CD4-positive, alpha-beta T cell treated with Interleukin-12 subunit alpha and Interleukin-12 subunit beta, for 1 hour (primary cell): Measurements from ENCODE around the gene PSG4.
A peak's percentile ranks its signal among the peaks of the same experiment; 100 is the strongest.
"Not testable (repeated sequence)": the region's sequence is repeated elsewhere in the genome, so short reads cannot be mapped to it uniquely, and the experiment has no call there.

Experiments used
- DNase-seq: peaks from one replicate; pipeline ENCODE4 v3.0.0-alpha.2; 2020

The PSG4 gene

DNA sequence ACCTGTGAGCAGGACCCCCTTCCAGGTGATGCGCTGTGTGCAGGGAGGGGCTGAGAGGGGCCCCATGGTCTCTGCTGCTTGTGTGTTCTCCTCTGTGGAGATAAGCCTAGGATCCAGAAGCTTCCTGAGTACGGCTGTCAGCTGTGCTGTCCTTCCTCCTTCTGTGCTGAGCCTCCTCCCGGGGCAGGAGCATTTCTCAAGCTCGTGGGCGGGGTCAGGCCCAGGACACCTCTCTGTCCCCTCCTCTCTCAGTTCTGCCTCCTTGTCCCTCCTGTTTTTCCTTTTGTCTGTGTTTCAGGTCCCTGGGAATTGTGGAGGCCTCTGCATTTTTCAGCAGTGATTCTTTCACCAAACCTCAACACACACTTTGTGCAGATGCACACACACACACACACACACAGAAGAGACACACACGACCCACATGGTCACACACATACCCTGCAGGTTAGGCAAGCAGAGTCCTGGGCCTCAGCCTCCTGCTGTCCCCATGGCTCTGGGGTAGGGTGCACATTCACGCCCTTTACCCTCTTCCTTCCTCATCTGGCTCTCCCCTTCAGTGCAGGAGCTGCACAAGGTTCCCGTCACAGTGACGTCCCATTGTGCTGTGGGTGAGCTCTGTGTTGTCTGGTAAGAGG, at the start of gene PSG4:
Gene PSG4, minus strand, starts transcription at position 168 of the 635 bp plus-strand sequence. Its CDS starts 102 bp downstream, at position 66.
- DNase-seq, result not testable (repeated sequence)

DNA sequence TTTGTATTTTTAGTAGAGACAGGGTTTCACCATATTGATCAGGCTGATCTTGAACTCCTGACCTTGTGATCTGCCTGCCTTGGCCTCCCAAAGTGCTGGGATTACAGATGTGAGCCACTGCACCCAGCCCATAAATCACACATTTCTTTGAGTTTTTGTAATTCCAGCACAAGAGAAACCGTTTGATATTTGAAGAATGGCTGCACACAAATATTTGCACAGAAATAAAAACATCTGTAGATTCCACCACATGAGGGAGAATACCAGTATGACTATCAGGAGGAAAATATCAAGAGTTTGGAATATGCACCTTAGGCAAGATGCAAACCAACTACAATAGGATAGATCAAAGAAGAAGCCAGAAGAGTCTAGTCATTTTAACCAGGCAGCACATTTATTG, 46.0 kb upstream of the PSG4 start:
- not testable (repeated sequence) for DNase-seq

DNA sequence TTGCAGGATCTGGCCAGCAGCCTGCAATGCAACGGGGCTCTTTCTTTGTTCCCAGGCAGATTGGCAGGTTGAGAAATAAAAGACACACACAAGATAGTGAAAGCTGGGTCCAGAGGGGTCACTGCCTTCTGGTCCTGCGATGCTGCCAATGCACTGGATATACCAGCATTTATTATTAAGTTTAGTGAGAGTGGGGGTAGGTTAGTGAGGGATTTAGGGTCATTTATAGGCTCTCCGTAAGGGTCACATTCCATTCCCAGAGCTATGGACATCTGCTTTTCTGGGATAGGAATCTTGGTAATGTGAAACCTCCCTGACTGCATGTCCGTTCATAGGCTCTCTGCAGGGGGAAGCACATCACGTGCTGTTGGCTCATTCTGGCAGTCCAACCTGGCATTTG, 44.9 kb upstream of the PSG4 start:
- not testable (repeated sequence) for DNase-seq

DNA sequence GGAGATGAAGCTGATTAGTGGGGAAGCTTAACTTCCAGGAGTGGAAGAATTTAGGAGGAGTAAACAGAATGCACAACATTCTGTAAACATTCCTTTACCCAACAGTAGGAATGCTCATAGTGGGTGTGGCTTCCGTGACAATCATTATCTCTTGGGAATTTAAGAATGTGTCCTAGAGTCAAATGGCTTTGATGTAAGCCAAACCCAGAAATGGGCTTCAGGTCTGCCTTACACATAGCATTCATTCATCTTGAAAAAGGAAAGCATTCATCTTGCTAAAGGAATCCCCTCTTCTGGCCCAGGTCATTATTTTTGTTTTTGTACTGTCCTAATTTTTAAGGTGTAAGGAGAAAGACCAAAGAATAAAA, 43.2 kb upstream of the PSG4 start:
- DNase-seq, result not testable (repeated sequence)

DNA sequence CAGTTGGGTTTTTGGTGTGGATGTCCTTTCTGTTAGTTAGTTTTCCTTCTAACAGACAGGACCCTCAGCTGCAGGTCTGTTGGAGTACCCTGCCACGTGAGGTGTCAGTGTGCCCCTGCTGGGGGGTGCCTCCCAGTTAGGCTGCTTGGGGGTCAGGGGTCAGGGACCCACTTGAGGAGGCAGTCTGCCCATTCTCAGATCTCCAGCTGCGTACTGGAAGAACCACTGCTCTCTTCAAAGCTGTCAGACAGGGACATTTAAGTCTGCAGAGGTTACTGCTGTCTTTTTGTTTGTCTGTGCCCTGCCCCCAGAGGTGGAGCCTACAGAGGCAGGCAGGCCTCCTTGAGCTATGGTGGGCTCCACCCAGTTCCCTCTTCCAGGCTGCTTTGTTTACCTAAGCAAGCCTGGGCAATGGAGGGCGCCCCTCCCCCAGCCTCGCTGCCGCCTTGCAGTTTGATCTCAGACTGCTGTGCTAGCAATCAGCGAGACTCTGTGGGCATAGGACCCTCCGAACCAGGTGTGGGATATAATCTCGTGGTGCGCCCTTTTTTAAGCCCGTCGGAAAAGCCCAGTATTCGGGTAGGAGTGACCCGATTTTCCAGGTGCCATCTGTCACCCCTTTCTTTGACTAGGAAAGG, 41.9 kb upstream of the PSG4 start:
- DNase-seq, result not testable (repeated sequence)

DNA sequence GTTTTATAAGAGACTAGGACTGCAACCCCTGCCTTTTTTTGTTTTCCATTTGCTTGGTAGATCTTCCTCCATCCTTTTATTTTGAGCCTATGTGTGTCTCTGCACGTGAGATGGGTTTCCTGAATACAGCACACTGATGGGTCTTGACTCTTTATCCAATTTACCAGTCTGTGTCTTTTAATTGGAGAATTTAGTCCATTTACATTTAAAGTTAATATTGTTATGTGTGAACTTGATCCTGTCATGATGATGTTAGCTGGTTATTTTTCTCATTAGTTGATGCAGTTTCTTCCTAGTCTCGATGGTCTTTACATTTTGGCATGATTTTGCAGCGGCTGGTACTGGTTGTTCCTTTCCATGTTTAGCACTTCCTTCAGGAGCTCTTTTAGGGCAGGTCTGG, 40.4 kb upstream of the PSG4 start:
- DNase-seq, result not testable (repeated sequence)

DNA sequence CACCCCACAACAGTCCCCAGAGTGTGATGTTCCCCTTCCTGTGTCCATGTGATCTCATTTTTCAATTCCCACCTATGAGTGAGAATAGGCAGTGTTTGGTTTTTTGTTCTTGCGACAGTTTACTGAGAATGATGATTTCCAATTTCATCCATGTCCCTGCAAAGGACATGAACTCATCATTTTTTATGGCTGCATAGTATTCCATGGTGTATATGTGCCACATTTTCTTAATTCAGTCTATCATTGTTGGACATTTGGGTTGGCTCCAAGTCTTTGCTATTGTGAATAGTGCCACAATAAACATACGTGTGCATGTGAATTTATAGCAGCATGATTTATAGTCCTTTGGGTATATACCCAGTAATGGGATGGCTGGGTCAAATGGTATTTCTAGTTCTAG, 36.8 kb upstream of the PSG4 start:
- not testable (repeated sequence) for DNase-seq

DNA sequence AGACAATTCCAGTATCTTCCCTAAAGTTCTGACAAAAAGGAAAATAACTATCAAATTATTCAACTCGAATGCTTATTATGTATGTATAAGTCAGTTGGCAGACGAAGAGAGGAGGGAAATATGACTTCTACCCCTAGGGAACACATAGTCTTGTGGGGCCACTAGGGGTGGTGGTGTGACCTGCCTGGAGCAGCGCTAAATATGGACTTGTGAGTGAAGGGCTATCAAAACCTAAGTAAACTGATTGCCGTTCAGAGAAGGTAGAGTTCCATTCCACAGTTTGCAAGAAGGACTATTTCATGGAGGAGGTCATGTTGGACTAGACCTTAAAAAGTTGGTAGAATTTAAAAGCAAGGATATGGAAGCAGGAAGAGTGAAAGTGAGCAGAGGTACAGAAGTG, 32.8 kb upstream of the PSG4 start:
- not testable (repeated sequence) for DNase-seq

DNA sequence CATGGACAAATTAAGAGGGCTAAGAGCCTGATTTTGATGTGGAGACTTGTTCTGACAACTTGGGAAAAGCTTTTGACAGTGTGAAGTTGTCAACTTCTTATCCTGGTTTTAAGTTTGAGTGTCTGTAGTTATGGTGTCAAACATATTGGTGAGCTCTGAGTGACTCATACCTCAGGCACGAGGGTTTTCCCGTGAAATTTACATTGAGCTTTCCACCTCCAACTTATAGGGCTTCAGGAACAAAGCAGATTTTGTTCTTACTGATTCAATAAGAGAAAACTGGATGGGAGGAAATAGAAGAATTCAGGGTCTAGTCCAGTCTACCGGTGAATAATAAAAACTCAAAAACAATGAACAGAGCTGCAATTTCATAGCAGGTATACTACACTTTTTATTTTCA, 30.2 kb upstream of the PSG4 start:
- not testable (repeated sequence) for DNase-seq

DNA sequence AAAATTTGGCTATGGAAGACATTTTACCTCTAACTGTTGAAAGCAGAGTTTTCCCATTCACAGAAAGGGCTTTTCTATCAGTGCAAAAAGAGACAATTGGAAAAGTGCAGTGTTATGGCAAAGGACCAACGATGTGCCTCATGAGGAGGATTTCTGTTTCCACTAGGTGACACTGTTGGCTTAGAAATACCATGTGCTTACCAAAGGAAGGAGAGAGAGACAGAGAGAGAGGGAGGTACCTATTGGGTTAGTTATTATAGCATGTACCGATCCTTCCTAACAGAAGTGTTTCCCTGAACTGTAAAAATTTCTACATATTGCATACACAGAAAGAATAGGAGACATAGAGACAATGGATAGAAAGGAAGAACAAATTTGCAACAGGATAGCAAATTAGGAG, 23.9 kb upstream of the PSG4 start:
- DNase-seq, result no peak

DNA sequence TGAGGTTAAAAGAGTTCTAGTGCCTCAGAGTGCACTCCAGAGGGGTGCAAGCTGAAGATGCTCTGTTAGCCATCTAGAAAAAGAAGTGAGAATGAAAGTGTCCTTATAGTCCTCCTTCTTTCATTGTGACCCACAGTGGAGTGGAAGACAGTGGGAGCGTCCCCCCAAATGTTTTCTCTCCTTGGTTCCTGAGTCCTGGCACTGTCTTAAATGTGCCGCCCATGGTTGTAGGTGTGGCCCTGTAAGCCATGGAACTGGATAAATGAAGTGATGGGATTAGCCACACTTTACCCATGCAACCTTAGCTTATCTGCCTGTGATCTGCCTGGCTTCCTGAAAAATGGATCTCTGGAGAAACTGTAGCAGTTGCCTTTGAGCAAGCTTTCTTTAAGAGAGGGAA, 23.3 kb upstream of the PSG4 start:
- peak; percentile 4 for DNase-seq

DNA sequence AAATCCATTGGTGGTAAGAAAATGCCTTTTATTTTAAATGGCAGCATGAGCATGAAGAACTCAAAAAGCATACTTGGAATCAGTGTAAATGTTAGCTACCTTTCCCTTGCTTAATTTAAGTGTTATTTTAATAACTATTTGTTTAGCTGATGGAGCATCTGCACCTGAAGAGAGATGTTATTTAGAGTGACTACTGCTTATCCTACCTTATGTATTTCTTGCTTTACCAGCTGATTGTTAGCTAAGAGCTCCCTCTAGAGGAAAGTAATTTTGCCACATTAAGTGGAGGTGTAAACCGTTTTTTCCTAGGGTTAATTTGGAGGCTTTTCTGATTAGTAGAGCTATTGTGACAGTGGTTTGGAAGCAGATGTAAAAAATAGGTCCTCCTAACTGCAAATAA, 21.5 kb upstream of the PSG4 start:
- DNase-seq, result not testable (repeated sequence)

DNA sequence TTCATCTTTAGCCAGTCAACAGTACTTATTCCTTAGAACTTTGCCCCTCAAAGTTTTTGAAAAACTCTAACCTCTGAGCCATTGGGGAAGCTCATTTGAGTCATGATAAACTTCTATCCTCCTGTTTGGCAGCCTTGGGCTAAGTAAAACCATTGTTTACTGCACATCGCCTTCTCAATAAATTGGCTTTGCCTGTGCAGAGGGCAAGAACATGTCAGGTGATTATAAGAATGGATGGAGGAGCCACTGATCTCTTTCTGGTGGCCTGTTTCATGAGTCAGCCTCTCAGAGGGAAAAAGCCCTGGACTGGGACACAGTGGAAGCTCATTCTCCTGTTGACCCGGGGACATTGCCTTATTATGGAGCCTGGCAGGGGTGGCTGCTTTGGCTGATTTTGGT, 19.4 kb upstream of the PSG4 start:
- no peak for DNase-seq

DNA sequence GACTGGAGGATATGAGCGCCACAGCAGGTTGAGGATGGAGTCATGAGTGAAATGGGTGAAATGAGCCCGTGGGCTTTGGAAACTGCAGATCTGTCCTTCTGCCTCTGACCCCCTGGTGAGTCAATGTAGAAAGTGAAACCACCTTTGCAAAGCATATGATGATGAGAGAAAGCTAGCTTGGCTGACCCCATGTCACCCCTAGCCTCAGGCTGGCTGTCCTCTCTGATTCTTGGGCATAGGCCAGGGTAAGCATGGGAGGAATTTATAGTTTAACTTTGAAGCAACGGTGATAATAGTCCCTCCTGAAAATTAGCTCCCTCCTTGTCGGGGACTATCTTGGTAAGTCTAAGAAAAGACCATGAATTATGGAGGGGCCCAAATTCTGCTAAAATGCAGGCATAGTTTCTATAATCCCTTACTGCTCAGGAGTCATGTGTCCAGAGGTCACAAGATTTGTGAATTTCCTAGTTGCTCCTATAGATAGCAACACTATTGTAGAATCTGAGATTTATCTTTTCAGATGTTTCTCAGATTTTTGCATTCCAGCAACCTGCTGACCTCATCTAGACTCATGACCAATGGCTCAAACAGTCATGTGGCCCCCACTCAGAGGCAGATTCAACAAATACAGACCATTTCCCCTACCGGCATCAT, 18.9 kb upstream of the PSG4 start:
- DNase-seq, result not testable (repeated sequence)

DNA sequence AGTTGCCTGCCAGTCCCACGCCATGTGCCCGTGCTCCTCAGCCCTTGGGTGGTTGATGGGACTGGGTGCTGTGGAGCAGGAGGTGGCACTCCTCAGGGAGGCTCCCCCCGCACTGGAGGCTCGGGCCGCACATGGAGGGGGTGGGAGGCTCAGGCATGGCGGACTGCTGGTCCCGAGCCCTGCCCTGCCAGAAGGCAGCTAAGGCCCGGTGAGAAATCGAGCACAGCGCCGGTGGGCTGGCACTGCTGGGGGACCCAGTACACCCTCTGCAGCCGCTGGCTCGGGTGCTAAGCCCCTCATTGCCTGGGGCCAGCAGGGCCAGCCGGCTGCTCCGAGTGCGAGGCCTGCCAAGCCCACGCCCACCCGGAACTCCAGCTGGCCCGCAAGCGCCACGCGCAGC, 16.5 kb upstream of the PSG4 start:
- DNase-seq, result not testable (repeated sequence)

DNA sequence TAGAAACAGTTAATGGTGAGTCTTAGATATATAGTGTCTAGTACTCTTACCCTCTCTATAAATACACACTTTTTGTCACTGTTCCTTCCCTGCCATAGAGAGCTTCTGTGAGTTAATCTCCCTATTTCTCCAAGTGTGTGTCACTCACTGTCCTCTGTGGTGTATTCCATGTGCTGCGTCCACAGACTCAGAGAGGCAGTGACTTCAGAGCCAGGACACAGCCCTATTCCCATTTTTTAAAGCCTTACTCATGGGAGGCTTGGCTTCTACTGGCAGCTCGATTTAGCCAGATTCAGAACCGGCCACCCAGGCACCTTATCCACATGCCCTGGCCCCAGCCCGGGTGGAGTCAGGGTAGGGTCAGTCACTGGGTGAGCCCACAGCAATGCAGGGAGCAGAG, 13.7 kb upstream of the PSG4 start:
- not testable (repeated sequence) for DNase-seq

DNA sequence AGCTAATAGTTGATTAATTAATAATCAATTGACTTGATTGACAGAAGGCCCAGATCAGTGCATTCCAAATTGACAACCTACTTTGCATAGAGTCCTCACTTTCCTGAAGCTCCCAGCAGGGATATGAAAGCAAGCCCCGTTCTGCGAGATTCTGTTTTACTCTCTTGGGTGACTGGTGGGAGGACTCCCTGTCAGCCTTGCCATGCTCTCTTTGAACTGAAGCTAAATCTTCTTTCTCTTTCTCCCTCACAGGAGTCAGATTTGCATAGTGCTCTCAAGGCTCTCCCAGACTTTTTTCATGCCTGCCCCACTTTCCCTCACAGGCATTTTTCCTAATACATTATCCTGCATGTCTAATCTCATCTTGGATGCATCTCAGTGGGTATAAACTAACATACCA, 10.4 kb upstream of the PSG4 start:
- DNase-seq, result not testable (repeated sequence)

DNA sequence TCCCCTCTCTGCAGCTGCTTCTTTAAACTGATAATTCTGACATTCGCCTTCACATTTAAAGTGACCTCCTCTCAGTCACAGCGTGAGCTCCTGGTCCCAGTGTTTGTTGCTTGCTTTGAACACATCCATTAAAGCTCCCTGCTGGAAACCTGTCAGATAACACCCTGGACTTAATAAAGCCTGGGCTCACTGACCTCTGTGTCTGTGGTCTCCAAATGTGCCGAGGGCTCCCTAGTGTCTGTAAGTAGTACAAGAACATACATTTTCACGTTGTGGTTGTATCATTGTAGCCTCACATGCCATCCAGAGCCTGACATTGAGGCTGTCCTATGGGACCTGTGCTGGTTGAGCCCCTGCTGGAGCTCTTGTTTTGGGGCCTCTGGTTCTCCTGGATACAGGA, 2.6 kb upstream of the PSG4 start:
- no peak for DNase-seq

DNA sequence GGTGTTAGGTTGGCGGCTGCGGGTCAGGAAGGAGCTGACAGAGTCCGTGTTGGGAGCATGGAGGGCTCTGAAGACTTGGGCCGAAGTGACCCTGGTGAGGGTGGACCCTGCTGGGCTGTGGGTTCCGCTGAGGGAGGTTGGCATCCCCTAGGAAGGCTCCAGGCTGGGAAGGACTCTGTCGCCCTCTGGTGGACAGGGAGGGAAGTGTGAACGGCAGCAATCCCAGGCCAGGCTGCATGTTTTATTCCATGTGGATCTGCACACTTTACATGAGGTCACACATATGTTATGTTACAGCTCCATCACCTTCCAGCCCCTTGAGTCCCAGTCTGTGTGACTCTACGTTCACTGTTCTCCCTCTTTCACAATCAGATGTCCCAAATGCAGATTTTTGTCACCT, 1.7 kb upstream of the PSG4 start:
- DNase-seq, result not testable (repeated sequence)

DNA sequence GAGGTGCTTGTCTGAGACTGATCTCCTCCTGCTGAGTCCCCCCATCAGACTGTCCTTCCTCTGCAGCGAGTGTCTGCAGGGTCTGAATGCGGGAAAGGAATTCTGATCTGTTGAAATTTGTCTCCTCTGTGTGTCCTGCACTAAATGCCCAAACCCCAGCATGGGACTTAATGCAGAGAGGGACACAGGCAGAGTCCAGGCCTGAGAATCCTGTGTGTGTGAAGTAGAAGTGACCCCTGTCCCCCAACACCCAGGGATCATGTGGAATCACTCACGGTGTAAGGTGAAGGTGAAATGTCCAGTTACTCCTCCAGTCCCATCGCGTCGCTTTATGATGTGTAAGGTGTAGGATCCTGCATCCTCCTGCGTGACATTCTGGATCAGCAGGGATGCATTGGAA, 1.8 kb downstream of the PSG4 start:
- DNase-seq, result not testable (repeated sequence)

DNA sequence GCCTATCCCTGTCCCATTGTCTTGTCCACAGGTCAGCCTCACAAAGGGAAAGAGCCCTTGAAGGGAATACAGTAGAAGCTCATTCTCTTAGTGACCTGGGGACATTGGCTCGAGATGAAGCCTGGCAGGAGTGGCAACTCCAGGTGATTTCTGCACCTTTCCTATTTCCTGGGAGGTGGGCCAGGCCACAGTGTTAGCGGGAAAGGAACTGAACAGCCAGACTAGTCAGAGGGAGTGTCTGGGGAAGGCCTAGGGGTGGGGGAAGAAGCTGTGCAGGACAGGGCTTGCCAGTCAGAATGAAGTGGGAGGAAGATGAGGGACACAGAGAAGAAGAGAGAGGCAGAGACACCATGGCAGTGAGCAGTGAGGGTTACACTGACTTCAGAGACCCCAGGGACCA, 3.5 kb downstream of the PSG4 start:
- not testable (repeated sequence) for DNase-seq

DNA sequence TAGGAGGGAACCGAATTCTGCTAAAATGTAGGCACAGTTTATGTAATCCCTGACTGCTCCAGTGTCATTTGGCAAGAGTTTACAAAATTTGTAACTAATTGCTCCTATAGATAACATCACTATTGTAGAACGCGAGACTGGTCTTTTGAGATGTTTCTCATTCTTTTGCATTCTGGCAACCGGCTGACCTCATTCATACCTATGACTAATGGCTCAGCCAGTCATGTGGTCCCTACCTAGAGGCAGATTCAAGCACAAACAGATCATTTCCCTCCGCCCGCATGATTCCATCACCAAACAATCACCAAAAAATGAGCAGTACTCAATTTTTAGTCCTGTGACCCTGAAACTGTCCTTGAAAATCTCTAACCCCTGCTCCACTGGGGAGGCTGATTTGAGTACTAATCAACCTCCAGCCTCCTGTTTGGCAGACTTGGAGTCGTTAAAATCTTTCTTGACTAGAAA, 4.1 kb downstream of the PSG4 start:
- not testable (repeated sequence) for DNase-seq

DNA sequence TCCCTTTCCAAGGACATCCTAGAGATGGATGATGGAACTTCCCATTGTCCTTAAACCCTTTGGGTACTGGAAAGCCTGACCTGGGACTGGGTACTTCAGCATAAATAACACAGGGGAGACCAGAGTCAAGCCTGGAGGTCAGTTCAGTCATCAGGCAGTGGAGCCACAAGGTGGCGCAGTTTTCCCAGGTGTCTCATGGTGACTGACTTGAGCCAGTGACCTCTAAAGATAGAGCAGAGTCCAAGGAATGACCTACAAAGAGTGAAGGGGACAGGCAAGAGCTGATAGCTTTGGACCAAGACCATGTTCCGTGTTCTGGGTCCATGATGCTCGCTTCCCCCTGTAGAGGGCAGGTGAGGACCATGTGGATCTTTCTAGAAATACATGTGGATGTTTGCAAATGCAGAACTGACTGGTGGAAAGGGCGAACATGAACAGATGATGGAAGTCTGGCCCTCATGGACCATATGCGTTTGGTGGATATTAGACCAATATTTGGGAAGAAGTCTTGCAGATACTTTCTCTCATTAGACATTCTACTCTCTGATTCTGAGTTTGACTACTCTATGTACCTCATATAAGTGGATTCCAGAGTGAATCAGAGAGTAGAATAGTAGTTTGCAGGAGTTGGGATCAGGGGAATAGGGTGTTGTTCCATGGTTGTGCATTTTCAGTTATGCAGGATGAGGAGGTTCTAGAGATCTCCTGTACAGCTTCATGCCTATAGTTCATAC, 6.6 kb downstream of the PSG4 start:
- DNase-seq, result not testable (repeated sequence)
